Duodenal mucosa (tissue), 2 donors: ENCODE data around the gene PIGO.
A peak's percentile ranks its signal among the peaks of the same experiment; 100 is the strongest.

Experiments
- H3K27ac ChIP-seq: one replicate; pipeline ENCODE4 v1.7.0; 2013; ENCODE audit warnings: low read depth, low read length
- H3K27me3 ChIP-seq, 2 donors: one replicate each; pipeline ENCODE4 v1.7.0; 2013; ENCODE audit warnings: low read length in 2 of 2, control low read depth in 1 of 2; ENCODE audit not compliant: insufficient read depth in 2 of 2, control insufficient read depth in 1 of 2
- H3K36me3 ChIP-seq, 2 donors: one replicate each; pipeline ENCODE4 v1.7.0; 2013; ENCODE audit warnings: low read length in 2 of 2, control low read depth in 1 of 2; ENCODE audit not compliant: insufficient read depth in 2 of 2, control insufficient read depth in 1 of 2
- H3K4me1 ChIP-seq, 2 donors: one replicate each; pipeline ENCODE4 v1.7.0; 2013; ENCODE audit warnings: low read length in 2 of 2, control low read depth in 1 of 2; ENCODE audit not compliant: insufficient read depth in 2 of 2, control insufficient read depth in 1 of 2
- H3K4me3 ChIP-seq, 2 donors: one replicate each; pipeline ENCODE4 v1.7.0; 2013; ENCODE audit warnings: low read length in 2 of 2, low read depth in 1 of 2
- H3K9ac ChIP-seq, 2 donors: one replicate each; pipeline ENCODE4 v1.7.0; 2013; ENCODE audit warnings: low read length in 2 of 2, low read depth in 1 of 2
- H3K9me3 ChIP-seq, 2 donors: one replicate each; pipeline ENCODE4 v1.7.0; 2013; ENCODE audit warnings: low read length in 2 of 2, control low read depth in 1 of 2; ENCODE audit not compliant: control insufficient read depth in 1 of 2

Gene PIGO

GRCh38 chr9:35085078-35085477, 11.3 kb downstream of the PIGO start:
- no peak overlapping the region for H3K4me3 ChIP-seq
- no peaks in the 10 kb centered on the region for H3K27me3 ChIP-seq
- no peak overlapping the region for H3K9ac ChIP-seq
- no peaks in the 10 kb centered on the region for H3K9me3 ChIP-seq
- H3K4me1 ChIP-seq, result peaks cover 0 to 3% of the 10 kb centered on the region in 2 donors
- H3K36me3 ChIP-seq, result peaks cover 23 to 28% of the 10 kb centered on the region in 2 donors
- H3K27ac ChIP-seq, result no peak overlapping the region

DNA sequence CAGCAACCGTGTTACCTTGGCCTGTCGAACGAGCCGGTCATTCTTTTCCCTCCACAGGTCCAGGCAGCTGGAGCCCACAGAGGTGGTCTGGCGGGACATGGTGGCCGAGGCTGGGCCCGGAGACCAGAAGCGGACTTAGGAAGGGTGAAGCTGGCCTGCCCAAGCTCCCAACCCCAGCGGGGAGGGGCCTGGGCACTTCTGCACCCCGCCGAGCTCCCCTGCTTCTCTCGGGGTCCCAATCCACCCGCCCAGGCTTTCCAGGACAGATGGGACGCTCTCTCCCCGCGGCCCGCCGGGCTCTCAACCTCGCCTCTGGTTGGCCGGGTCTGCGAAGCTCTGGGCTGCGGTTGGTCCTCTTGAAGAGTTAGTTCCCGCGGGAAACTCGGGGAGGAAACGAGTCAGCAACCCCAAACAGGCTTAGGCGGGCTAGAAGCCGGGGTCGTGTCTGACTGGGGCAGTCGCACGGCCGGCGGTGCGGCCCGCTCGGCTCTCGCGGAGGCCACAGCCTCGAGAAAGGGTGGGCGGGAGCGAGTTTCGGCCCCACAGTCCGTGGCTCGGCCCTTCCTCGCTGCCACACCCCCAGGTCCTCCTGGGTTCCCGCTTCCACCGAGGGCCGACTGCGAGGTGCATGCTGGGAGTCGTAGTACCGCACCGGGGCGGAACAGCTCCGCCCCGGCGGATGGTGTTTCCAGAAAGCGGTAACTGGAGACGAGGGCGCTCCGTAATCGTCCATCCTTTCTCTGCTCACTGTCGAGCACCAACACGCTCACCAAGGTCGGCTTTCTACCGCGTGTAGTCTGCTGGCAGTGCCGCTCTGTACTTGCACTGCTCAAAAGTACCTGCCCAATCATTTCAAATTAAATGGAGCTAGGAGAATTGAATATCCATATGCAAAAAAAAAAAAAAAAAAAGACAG, 16.7 kb downstream of the PIGO start, which contains the start of gene FANCG:
Gene FANCG, minus strand, starts transcription at position 517 of the 916 bp plus-strand sequence. Its CDS starts 418 bp downstream, at position 99.
- peaks cover 0 to 13% of the 10 kb centered on the region in 2 donors for H3K36me3 ChIP-seq
- peak within 1 kb of the TSS; percentile 54 for H3K27ac ChIP-seq
- no peaks in the 10 kb centered on the region for H3K9me3 ChIP-seq
- peak within 1 kb of the TSS; percentile 84 to 92 for H3K4me3 ChIP-seq
- H3K4me1 ChIP-seq, result peaks cover 11 to 20% of the 10 kb centered on the region in 2 donors
- peak within 1 kb of the TSS; percentile 70 to 88 for H3K9ac ChIP-seq
- H3K27me3 ChIP-seq, result no peaks in the 10 kb centered on the region

DNA sequence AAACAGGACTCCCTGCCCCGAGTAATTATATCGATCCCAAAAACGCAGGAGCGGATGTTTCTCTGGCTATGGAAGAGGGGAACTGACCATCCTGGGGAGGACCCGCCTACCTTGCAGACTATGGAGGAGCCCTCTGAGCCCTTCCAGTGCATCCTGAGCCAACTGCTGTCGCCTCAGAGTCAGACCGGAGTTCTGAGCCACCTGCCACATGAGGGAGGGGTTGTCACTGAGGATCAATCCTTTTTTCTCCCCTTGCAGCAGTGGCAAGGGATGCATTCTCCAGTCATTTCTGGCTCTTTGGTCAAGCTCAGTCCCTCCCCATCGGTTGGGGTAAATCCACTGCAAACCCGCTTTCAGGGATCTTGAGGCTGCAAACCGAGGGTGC, 17.4 kb downstream of the PIGO start:
- Histone ChIP-seq H3K4me1 (peaks cover 11 to 20% of the 10 kb centered on the region in 2 donors), H3K36me3 (peaks cover 0 to 20% of the 10 kb centered on the region in 2 donors), H3K27ac (no peak overlapping the region)

GRCh38 chr9:35078066-35078465, 18.3 kb downstream of the PIGO start:
- H3K4me1 ChIP-seq, result peaks cover 16 to 24% of the 10 kb centered on the region in 2 donors
- H3K4me3 ChIP-seq, result peak overlapping the region; percentile 84 to 92
- no peak overlapping the region for H3K27ac ChIP-seq
- no peaks in the 10 kb centered on the region for H3K9me3 ChIP-seq
- no peaks in the 10 kb centered on the region for H3K27me3 ChIP-seq
- H3K9ac ChIP-seq, result peak overlapping the region in 1 of 2 donors; percentile 88
- peaks cover 0 to 23% of the 10 kb centered on the region in 2 donors for H3K36me3 ChIP-seq

More for the DNA sequence above, 17.4 kb downstream of the PIGO start:
- H3K9ac ChIP-seq, result peak overlapping the region; percentile 70 to 88
- no peaks in the 10 kb centered on the region for H3K9me3 ChIP-seq
- H3K4me3 ChIP-seq, result peak overlapping the region; percentile 84 to 92
- H3K27me3 ChIP-seq, result no peaks in the 10 kb centered on the region

- H3K9ac ChIP-seq, result no peak overlapping the region
- no peaks in the 10 kb centered on the region for H3K9me3 ChIP-seq
- H3K27ac ChIP-seq, result no peak overlapping the region
- peaks cover 0 to 23% of the 10 kb centered on the region in 2 donors for H3K36me3 ChIP-seq
- H3K4me1 ChIP-seq, result peaks cover 20 to 27% of the 10 kb centered on the region in 2 donors
- no peak overlapping the region for H3K4me3 ChIP-seq
- H3K27me3 ChIP-seq, result no peaks in the 10 kb centered on the region
These were observed 19.5 kb downstream of the PIGO start for GRCh38 chr9:35076848-35077247.

GRCh38 chr9:35075358-35075757, 21.0 kb downstream of the PIGO start:
- no peaks in the 10 kb centered on the region for H3K27me3 ChIP-seq
- peaks cover 0 to 23% of the 10 kb centered on the region in 2 donors for H3K36me3 ChIP-seq
- no peaks in the 10 kb centered on the region for H3K9me3 ChIP-seq
- H3K9ac ChIP-seq, result no peak overlapping the region
- H3K4me3 ChIP-seq, result no peak overlapping the region
- H3K27ac ChIP-seq, result no peak overlapping the region
- H3K4me1 ChIP-seq, result peaks cover 20 to 34% of the 10 kb centered on the region in 2 donors

- H3K27ac ChIP-seq, result no peak overlapping the region
- H3K9me3 ChIP-seq, result no peaks in the 10 kb centered on the region
- no peak overlapping the region for H3K4me3 ChIP-seq
- H3K9ac ChIP-seq, result no peak overlapping the region
- H3K36me3 ChIP-seq, result peaks cover 4 to 23% of the 10 kb centered on the region in 2 donors
- H3K4me1 ChIP-seq, result peaks cover 24 to 38% of the 10 kb centered on the region in 2 donors
- H3K27me3 ChIP-seq, result no peaks in the 10 kb centered on the region
These were observed 21.6 kb downstream of the PIGO start for GRCh38 chr9:35074791-35075190.

DNA sequence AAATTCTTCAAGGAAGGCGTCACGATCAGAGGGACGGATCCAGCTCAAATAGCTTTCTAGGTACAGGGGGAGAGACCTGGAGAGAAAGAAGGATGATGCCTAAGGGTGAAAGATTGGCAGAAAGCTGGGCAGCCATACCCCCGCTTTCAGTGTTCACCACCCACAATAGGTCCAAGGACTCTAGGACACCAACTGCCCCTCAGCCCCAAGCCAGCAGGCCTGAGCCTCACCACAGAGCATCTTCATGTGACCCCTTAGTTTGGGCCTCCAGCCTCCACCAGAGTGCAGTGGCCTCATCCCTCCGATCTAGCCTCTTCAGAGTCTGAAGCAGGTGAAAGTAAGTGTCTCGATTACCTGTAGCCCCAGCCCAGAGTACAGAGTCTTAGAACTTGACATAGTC, 22.2 kb downstream of the PIGO start:
- Histone ChIP-seq H3K9me3 (no peaks in the 10 kb centered on the region), H3K27me3 (no peaks in the 10 kb centered on the region), H3K9ac (no peak overlapping the region), H3K36me3 (peaks cover 5 to 23% of the 10 kb centered on the region in 2 donors), H3K4me1 (peaks cover 29 to 40% of the 10 kb centered on the region in 2 donors), H3K27ac (no peak overlapping the region), H3K4me3 (no peak overlapping the region)

GRCh38 chr9:35073279-35073612, 23.1 kb downstream of the PIGO start:
- H3K4me3 ChIP-seq, result peak overlapping the region; percentile 62 to 76
- peaks cover 29 to 40% of the 10 kb centered on the region in 2 donors for H3K4me1 ChIP-seq
- no peaks in the 10 kb centered on the region for H3K9me3 ChIP-seq
- no peaks in the 10 kb centered on the region for H3K27me3 ChIP-seq
- peak overlapping the region; percentile 26 for H3K27ac ChIP-seq
- peak overlapping the region in 1 of 2 donors; percentile 2 for H3K9ac ChIP-seq
- H3K36me3 ChIP-seq, result peaks cover 5 to 28% of the 10 kb centered on the region in 2 donors
